MM.1S (cell line): ENCODE results near the gene PTS.

Experiments
- CTCF ChIP-seq: fragments of 300-600 bp; sonication (generic); IDR thresholded peaks from 2 replicates; pipeline ENCODE4 v1.5.1; 2016; ENCODE audit warnings: antibody characterized with exemption, low read length, mixed read lengths
- EZH2 ChIP-seq: fragments of 300-600 bp; sonication (generic); optimal IDR thresholded peaks from 2 replicates; pipeline ENCODE3; 2017; ENCODE audit warnings: low read depth, mild to moderate bottlenecking, antibody characterized with exemption, low read length, mixed read lengths

- TF ChIP-seq CTCF (no peak), EZH2 (no peak)
Measured at GRCh38 chr11:112281726-112282125, 55.5 kb downstream of the PTS start.
